Uterus (tissue), 4 donors: ENCODE results near the gene FRMPD2. TPM values are rescaled to one million over a fixed set of nuclear protein-coding genes. Genes with fewer than 3 reads are reported as not detected.
A peak's percentile ranks its signal among the peaks of the same experiment; 100 is the strongest.

Source experiments
- DNase-seq, 2 donors: peaks; one replicate each; pipeline ENCODE4 v3.0.0-alpha.2; 2019 to 2020
- H3K27ac ChIP-seq, 2 donors: fragments of 200-600 bp; sonication (generic); 1 replicate in 1 of 2; 2 replicates in 1 of 2; pipeline ENCODE4 v1.5.1; 2016 to 2018
- H3K27me3 ChIP-seq, 2 donors: fragments of 200-600 bp; sonication (generic); one replicate each; pipeline ENCODE4 v1.5.1; 2018 to 2019; ENCODE audit warnings: control low read depth in 1 of 2
- H3K36me3 ChIP-seq, 2 donors: fragments of 200-600 bp; sonication (generic); one replicate each; pipeline ENCODE4 v1.5.1; 2019; ENCODE audit warnings: control low read depth in 1 of 2
- H3K4me1 ChIP-seq, 2 donors: fragments of 200-600 bp; sonication (generic); one replicate each; pipeline ENCODE4 v1.5.1; 2018 to 2019; ENCODE audit warnings: control low read depth in 1 of 2
- H3K4me3 ChIP-seq, 2 donors: fragments of 200-600 bp; sonication (generic); 1 replicate in 1 of 2; 2 replicates in 1 of 2; pipeline ENCODE4 v1.5.1; 2018 to 2019; ENCODE audit warnings: mild to moderate bottlenecking in 1 of 2
- H3K9me3 ChIP-seq, 2 donors: fragments of 200-600 bp; sonication (generic); one replicate each; pipeline ENCODE4 v1.5.1; 2019; ENCODE audit warnings: control low read depth in 1 of 2
- POLR2A ChIP-seq, 2 donors: fragments of 450-650 bp; IDR thresholded peaks; one replicate each; pipeline ENCODE4 v1.6.1; 2016; ENCODE audit warnings: antibody characterized with exemption in 2 of 2, mild to moderate bottlenecking in 1 of 2, moderate library complexity in 1 of 2
- intact Hi-C: fragments of 100-400 bp; cut with DNase I; formaldehyde crosslinking; loops from one replicate; pipeline ENCODE4 v1.15.1; 2023; ENCODE audit warnings: low total_unique reads
- total RNA-seq, 4 donors: library from RNA; depleted of rRNA in 3 of 4; stranded (reverse); fragments of >200 nt in 3 of 4; gene quantifications; one replicate each; pipeline versions ENCODE4 v1.1.0 to v1.2.4, GENCODE V29; 2014 to 2023
- TF ChIP-seq, protein P1 (sequence below), 4 experiments: fragments of 200-600 bp in 2 of 4; fragments of 450-650 bp in 2 of 4; sonication (generic) in 2 of 4; IDR thresholded peaks; one replicate each; pipeline ENCODE4 v1.5.1; 2016 to 2019; ENCODE audit warnings: antibody characterized with exemption in 4 of 4, mild to moderate bottlenecking in 2 of 4, moderate library complexity in 1 of 4
- donor health status: DM: yes; HTN: yes; CAD: no.

The FRMPD2 gene
- total RNA-seq, 4 donors from 2014 or later = 0.21 to 2.5 (median 0.26) TPM; not detected in 1

DNA sequence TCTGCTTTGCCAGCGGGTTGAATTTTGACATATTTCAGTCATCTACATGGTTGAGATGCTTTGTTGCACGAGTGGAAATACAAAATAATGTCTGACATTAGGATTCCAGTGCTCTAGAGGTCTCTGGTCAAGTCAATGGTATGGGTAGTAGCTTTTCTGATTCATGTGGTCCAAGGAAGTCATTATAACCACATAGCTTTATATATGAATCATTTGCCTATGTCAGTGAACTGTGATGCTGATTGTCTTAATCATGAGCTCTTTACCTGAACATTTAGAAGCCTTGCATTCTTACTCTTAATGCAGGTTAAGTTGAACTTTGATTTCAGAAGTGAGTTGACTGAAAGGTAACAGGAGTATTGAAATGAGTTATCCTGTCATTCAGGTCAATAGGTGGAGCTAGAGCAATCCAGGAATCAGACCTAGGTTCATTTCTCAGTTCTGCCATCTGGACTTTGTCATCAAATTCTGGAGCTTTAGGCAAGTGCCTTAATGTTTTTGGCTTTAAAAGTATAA lies 35.3 kb upstream of the FRMPD2 start:
- intact Hi-C loops = no loop called here
- no peak for TF ChIP-seq POLR2A (IDR thresholded peaks at IDR 0.05)
- TF ChIP-seq, protein P1, sequence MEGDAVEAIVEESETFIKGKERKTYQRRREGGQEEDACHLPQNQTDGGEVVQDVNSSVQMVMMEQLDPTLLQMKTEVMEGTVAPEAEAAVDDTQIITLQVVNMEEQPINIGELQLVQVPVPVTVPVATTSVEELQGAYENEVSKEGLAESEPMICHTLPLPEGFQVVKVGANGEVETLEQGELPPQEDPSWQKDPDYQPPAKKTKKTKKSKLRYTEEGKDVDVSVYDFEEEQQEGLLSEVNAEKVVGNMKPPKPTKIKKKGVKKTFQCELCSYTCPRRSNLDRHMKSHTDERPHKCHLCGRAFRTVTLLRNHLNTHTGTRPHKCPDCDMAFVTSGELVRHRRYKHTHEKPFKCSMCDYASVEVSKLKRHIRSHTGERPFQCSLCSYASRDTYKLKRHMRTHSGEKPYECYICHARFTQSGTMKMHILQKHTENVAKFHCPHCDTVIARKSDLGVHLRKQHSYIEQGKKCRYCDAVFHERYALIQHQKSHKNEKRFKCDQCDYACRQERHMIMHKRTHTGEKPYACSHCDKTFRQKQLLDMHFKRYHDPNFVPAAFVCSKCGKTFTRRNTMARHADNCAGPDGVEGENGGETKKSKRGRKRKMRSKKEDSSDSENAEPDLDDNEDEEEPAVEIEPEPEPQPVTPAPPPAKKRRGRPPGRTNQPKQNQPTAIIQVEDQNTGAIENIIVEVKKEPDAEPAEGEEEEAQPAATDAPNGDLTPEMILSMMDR (IDR thresholded peaks at IDR 0.05) = no peak
- H3K4me3 ChIP-seq = no peak overlapping the region
- no peaks in the 10 kb centered on the region for H3K36me3 ChIP-seq
- no peaks in the 10 kb centered on the region for H3K27me3 ChIP-seq
- H3K9me3 ChIP-seq = no peaks in the 10 kb centered on the region
- H3K4me1 ChIP-seq = no peaks in the 10 kb centered on the region
- H3K27ac ChIP-seq = no peak overlapping the region
- no peak for DNase-seq

DNA sequence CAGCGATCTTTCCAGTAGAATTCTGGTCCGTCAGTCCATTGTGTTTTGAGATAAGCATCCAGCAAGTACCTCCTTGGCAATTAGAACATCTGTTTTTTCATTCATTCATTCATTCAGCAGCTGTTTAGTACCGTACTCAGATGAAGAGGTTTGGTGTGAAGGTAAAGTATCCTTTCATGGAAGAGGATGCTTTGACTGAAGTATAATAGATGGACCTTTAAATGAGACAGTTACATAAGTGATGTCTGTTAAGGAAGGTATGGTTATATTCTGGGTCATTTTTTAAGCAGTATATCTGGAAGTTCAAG lies 33.2 kb upstream of the FRMPD2 start:
- H3K4me3 ChIP-seq = peak overlapping the region; percentile 75 to 99
- H3K9me3 ChIP-seq = no peaks in the 10 kb centered on the region
- intact Hi-C loops = no loop called here
- TF ChIP-seq, protein P1 (IDR thresholded peaks at IDR 0.05) = no peak
- no peak for TF ChIP-seq POLR2A (IDR thresholded peaks at IDR 0.05)
- peak overlapping the region in 1 of 2 donors; percentile 86 for H3K27ac ChIP-seq
- no peaks in the 10 kb centered on the region for H3K27me3 ChIP-seq
- no peak for DNase-seq
- H3K4me1 ChIP-seq = no peaks in the 10 kb centered on the region
- no peaks in the 10 kb centered on the region for H3K36me3 ChIP-seq

DNA sequence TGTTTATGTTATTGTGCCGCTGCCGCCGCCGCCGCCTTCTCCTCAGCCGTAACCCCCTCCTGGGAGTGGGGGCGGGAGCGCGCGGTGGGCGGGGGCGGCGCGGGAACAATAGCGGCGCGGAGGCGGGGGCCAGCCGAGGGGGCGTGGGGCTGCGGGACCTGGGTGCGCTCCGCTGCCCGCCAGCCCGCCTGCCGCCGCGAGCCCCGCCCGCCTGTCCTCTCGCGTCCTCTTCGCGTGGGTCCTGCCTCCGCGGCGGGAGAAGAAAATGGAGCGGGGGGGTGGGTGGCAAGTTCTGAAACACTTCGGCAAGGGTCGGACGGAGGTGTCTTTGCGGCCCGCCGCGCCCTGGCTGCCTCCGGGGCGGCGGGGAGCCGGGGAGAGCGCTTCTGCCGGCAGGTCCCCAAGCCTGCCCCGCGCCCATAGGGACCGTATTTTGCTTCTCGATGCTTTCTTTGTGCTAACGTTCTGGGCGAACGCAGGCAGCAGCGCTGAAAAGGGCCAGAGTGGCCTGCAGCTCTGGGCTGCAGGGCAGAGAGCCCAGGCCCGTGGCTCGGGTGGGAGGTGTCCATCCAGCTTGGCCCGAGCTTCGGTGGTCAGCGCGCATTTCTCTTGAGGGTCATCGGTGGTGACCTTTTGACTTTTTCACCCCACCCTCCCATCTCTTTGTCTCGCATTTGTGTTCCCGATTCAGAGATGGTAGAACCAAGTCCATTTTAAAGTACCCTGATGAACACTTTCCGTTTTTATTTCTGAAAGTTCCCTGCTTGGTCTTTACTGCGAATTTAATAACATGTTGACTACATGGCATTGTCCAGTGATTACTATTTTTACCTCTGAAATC lies 32.6 kb upstream of the FRMPD2 start:
- Histone ChIP-seq H3K9me3 (no peaks in the 10 kb centered on the region), H3K4me3 (peak overlapping the region; percentile 75 to 99), H3K27me3 (no peaks in the 10 kb centered on the region), H3K4me1 (no peaks in the 10 kb centered on the region), H3K27ac (peak overlapping the region; percentile 86 to 99), H3K36me3 (no peaks in the 10 kb centered on the region)
- TF ChIP-seq, protein P1 (IDR thresholded peaks at IDR 0.05) = no peak
- TF ChIP-seq POLR2A (IDR thresholded peaks at IDR 0.05) = no peak
- intact Hi-C loops = no loop called here
- peak in 1 of 2 donors; percentile 61 for DNase-seq

DNA sequence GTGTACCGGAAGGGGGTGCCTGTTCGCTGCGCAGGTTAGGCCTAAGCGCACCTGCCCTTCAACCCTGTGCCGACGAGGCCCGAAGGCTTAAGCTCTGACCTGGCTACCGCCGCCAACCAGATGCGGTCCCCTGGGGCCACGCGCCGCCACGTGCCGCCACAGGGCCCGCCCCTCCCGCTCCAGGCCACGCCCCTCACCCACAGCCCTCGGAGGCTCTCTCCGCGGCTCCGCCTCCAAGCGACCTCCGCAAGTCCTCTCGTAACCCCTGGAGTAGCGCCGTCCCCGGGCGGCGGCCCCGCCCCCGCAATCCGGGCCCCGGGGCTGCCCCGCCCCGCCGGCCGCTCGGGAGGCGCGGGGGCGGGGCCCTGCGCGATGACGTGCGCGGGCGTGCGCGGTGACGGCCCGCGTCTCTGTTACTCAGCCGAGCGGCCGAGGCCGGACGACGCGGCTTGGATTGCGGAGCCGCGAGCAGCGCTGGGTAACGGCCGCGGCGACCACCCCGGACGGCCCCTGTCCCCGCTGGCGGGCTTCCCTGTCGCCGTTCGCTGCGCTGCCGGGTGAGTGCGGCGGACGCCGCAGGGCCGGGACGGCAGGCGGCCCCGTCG lies 31.9 kb upstream of the FRMPD2 start, which contains the start of gene MAPK8:
MAPK8 (plus strand) TSS at position 413 of the 605 bp plus-strand sequence. CDS start 94,984 bp downstream, outside the sequence.
- H3K4me3 ChIP-seq = peak within 1 kb of the TSS; percentile 75 to 99
- peak; percentile 87 to 92 for DNase-seq
- no peaks in the 10 kb centered on the region for H3K4me1 ChIP-seq
- no peaks in the 10 kb centered on the region for H3K9me3 ChIP-seq
- H3K36me3 ChIP-seq = no peaks in the 10 kb centered on the region
- intact Hi-C loops = no loop called here
- no peaks in the 10 kb centered on the region for H3K27me3 ChIP-seq
- TF ChIP-seq, protein P1 (IDR thresholded peaks at IDR 0.05) = peak in 1 of 4 experiments; percentile 25
- TF ChIP-seq POLR2A (IDR thresholded peaks at IDR 0.05) = peak; percentile 96 to 99
- peak within 1 kb of the TSS; percentile 86 to 99 for H3K27ac ChIP-seq

DNA sequence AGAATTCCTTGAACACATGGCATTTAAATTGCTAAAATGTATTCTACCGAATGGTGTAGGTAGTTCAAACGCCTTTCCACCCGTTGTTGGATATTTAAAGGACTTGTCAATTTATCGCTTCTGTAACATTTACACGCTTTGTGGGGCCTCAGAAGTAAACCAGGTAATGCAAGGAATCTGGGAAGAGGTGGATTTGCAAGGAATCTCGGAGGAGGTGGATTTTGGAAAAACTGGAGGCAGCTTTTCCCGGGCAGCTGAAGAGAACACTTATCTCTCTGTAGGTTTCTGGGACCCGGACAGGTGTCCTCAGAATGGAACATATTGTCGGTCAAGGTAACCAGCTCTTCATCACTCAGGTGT lies 31.4 kb upstream of the FRMPD2 start:
- Histone ChIP-seq H3K4me1 (no peaks in the 10 kb centered on the region), H3K27ac (peak overlapping the region; percentile 86 to 99), H3K9me3 (no peaks in the 10 kb centered on the region), H3K4me3 (peak overlapping the region; percentile 75 to 99), H3K36me3 (no peaks in the 10 kb centered on the region), H3K27me3 (no peaks in the 10 kb centered on the region)
- no peak for DNase-seq
- TF ChIP-seq POLR2A (IDR thresholded peaks at IDR 0.05) = no peak
- TF ChIP-seq, protein P1 (IDR thresholded peaks at IDR 0.05) = no peak
- intact Hi-C loops = no loop called here
